GM23248 (cell line): ENCODE results near the gene CPLX1.

Source experiments
- EZH2 ChIP-seq: fragments of 200-600 bp; sonication (generic); IDR thresholded peaks from 2 replicates; pipeline ENCODE4 v1.6.1; 2018; ENCODE audit warnings: antibody characterized with exemption, mild to moderate bottlenecking; ENCODE audit not compliant: insufficient read depth, poor library complexity, severe bottlenecking
- EZH2phosphoT487 ChIP-seq: fragments of 200-600 bp; sonication (generic); IDR thresholded peaks from 2 replicates; pipeline ENCODE4 v1.6.1; 2018; ENCODE audit warnings: antibody characterized with exemption, moderate library complexity, mild to moderate bottlenecking, low read depth; ENCODE audit not compliant: insufficient read depth

DNA sequence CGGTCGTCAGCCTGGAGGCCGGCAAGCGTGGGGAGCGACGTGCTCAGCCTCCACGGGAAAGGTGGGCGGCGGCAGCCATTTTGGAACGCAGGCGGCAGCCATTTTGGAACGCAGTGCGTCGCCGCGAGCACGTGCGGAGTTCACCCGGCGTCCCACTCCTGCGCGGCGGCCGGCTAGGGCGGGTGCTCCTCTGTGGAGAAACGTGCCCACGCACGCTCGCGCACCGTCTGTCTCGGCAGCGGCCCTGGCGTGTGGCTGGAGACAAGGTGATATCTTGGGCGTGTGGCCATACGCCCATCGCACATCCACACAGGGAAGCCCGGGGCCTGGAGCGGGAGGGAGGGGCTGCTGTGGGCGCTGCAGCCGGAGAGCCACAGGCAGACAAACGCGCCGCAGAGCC, 21.1 kb downstream of the CPLX1 start:
- no peak for TF ChIP-seq EZH2
- TF ChIP-seq EZH2phosphoT487, result no peak
